ENCODE results near the gene LDLRAD4.

The LDLRAD4 gene

GRCh38 chr18:13366541-13366940 is 148.0 kb downstream of the LDLRAD4 start:
- TF ChIP-seq, protein P1, sequence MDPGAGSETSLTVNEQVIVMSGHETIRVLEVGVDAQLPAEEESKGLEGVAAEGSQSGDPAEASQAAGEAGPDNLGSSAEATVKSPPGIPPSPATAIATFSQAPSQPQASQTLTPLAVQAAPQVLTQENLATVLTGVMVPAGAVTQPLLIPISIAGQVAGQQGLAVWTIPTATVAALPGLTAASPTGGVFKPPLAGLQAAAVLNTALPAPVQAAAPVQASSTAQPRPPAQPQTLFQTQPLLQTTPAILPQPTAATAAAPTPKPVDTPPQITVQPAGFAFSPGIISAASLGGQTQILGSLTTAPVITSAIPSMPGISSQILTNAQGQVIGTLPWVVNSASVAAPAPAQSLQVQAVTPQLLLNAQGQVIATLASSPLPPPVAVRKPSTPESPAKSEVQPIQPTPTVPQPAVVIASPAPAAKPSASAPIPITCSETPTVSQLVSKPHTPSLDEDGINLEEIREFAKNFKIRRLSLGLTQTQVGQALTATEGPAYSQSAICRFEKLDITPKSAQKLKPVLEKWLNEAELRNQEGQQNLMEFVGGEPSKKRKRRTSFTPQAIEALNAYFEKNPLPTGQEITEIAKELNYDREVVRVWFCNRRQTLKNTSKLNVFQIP (CRISPR knock-in tag; IDR thresholded peaks at IDR 0.05; ENCODE audit: borderline replicate concordance, low read depth): no peak
- TF ChIP-seq CSRNP3 (CRISPR knock-in tag; IDR thresholded peaks at IDR 0.05) (no peak), CREB5 (CRISPR knock-in tag; IDR thresholded peaks at IDR 0.05; ENCODE audit: low read depth) (no peak), ZFP30 (CRISPR knock-in tag; IDR thresholded peaks at IDR 0.05) (no peak), PATZ1 (CRISPR knock-in tag; IDR thresholded peaks at IDR 0.05; ENCODE audit: borderline replicate concordance) (no peak), BACH2 (CRISPR knock-in tag; IDR thresholded peaks at IDR 0.05; ENCODE audit: borderline replicate concordance) (no peak), CSDC2 (CRISPR knock-in tag; IDR thresholded peaks at IDR 0.05) (no peak), TSHZ2 (CRISPR knock-in tag; IDR thresholded peaks at IDR 0.05) (no peak), TOX (CRISPR knock-in tag; IDR thresholded peaks at IDR 0.05; ENCODE audit: borderline replicate concordance) (no peak), ZNF565 (CRISPR knock-in tag; conservative IDR thresholded peaks at IDR 0.05; ENCODE audit: low read depth) (no peak), ZFP3 (CRISPR knock-in tag; IDR thresholded peaks at IDR 0.05) (no peak), ARNTL (CRISPR knock-in tag; IDR thresholded peaks at IDR 0.05; ENCODE audit: borderline replicate concordance, low read depth) (no peak), ISL1 (CRISPR knock-in tag; IDR thresholded peaks at IDR 0.05) (no peak), ZNF70 (CRISPR knock-in tag; IDR thresholded peaks at IDR 0.05) (no peak), OSR1 (CRISPR knock-in tag; IDR thresholded peaks at IDR 0.05) (no peak), PPARA (CRISPR knock-in tag; IDR thresholded peaks at IDR 0.05; ENCODE audit: borderline replicate concordance) (no peak)
- no peak for ATAC-seq

DNA sequence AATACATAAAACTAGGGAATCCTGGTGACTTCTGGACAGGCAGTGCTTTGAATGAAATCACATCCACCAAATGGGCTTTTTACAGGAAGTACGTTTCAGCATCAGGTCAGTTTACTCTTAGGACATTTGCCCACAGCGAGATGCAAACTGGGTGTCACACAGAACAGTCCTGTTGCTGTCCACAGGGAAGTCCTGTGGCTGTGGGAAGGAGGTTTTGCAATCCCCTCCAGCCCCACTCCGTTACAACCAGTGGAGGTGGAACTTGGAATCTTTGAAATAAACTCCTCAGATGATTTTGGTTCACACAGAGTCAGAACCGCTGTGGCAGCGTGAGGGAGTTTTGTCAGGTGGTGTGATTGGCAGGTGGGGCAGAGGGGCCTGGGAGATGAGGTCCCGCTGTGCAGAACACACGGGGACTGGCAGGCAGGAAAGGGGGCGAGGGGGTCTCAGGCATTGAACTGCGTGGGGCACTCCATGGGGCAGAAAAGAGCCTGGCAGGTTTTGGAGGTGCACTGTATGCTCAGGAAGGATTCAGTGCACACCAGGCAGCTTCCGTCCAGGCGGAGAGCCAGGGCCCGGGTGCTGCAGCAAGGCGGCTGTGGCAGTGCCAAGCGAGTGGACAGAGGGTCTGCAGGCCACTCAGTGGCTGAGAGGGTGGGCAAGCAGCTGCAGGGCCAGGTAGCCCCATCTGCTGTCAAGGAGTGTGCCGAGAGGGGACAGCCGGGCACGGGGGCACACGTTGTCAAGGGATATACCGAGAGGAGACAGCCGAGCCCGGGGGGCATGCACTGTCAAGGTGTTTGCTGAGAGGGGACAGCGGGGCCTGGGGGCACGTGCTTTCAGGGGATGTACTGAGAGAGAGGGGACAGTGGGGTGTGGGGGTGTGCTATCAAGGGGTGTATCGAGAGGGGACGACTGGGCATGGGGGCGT is 148.7 kb downstream of the LDLRAD4 start:
- TF ChIP-seq ZC3H10 (CRISPR knock-in tag; IDR thresholded peaks at IDR 0.05) (no peak), ZFP3 (CRISPR knock-in tag; IDR thresholded peaks at IDR 0.05) (no peak), SNAI2 (CRISPR knock-in tag; IDR thresholded peaks at IDR 0.05) (no peak), RARB (CRISPR knock-in tag; IDR thresholded peaks at IDR 0.05) (no peak), GLIS3 (CRISPR knock-in tag; IDR thresholded peaks at IDR 0.05) (no peak), BACH2 (CRISPR knock-in tag; IDR thresholded peaks at IDR 0.05; ENCODE audit: borderline replicate concordance) (no peak)

More for the DNA sequence above, 148.7 kb downstream of the LDLRAD4 start:
- no peak for ATAC-seq

All from SK-N-SH treated with all-trans-retinoic acid at 6 μM for 48 hours (cell line).